ENCODE measurements around the gene E2F3.

Gene E2F3

DNA sequence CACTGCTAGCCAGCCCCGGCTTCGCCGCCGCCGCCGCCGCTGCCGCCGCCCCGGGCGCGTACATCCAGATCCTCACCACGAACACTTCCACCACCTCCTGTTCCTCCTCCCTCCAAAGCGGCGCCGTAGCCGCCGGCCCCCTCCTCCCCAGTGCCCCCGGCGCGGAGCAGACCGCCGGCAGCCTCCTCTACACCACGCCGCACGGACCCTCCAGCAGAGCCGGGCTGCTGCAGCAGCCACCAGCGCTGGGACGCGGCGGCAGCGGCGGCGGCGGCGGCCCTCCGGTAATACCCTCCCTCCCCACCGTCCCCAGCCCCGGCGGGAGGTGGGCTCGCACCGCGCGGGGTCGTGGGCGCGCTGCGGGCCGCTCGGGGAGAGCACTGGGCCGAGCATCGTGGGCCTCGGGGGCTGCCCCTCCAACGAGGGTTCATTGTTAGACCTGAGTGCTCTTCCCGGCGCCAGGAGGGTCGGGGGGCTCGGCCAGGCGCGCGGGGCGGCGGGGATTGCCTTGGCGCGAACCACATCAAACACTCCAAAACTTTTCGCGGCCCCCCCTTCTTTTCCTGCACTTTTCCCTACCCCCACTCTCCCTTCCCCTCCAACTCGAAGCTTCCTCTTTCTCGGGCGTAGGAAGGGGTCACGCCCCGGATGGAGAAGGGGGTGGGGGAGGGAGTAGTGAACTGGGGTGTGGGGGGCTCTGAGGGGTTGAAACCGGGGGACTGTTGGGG is 827 bp downstream of the E2F3 start:
- peak; percentile 54 for DNase-seq

DNA sequence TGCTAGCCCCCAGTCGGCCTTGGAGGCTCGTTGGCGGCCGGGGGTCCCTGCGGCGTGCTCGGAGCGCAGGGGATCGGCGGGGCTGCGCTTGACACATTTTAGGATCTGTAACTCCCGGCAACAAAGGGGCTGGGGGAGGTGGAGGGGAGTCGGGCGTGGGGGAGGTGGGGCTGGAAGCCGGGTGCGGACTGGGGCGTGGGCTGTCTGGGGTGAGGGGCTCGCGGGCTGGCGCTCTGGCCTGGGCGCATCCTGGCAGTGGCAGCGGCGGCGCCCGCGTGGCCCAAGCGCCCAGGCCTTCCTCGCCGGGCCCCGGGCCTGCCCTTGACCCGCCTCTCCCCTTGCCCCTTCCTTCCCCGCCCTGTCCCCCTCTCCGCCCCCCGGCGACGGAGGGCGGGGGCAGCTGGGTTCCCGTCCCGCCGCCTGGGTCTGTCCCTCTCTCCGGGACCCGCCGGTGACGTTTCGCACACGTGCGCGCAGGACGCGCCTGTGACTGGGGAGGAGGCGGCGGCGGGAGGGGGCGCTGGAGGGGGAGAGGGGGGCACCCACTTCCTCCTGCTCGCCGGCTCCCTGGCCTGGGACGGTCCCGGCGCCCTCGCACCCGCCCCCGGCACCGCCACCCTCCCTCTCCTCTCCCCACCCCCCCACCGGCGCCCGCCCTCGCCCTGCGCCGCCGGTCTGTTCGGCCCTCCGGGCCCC is 1.5 kb downstream of the E2F3 start:
- peak; percentile 93 for DNase-seq

DNA sequence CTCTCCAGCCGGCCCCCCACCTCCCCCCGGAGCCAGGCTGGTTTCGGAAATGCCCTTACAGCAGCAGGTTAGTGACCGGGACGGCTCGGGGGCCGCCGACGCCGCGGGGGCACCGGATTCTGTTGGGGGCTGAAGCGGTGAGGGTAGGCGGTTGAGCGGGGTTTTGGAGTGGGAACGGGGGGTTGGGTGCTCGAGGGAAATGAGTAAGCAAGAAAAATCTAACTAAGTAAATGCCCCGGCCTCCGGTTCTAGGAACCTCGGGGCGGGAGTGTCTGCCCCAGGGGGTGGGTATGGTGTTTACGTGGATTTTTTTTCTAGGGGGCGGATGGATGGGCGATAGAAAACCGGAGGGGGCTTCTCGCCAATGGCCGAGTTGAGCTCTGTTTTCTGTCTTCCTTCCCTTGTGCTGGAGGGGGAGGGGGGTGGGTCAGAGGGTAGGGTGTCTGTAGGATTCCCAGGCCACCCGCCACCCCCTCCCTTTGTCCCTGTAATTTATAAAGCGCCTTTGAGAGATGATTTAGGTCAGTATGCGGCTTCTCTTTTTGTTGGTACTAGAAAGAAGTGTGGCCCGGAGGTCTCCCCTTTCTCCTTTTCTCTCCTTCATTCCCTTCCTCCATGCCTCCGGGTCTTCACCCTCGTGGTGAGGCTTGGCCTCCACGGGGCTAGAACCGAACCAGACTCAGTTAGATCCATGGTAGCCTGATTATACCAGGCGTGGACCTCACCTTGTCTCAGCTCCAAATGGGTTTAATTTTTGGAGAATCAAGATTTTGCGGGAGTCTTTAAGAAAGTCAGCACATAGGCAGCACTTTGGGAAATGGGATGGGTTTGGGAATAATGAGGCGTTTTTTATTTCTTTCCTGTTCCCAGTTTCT is 2.3 kb downstream of the E2F3 start:
- peak; percentile 69 for DNase-seq

DNA sequence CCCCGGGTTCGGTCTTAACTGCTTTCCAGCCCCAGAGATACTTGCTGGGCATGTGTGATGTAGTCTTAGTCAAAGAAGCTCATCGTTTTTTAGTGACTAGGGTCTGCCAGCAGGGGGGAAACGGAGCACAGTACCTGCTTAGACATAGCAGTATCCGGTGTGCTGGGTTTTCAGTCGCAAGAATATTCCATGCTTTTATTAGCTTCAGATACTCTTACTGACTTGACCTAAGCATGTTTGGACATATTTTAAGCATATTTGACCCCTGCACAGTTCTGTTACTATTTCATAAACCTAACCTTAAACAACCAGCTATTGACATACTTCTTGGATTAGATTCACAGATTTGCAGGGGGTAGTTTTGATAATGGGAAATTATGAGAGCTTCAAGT is 3.0 kb downstream of the E2F3 start:
- peak; percentile 70 for DNase-seq

DNA sequence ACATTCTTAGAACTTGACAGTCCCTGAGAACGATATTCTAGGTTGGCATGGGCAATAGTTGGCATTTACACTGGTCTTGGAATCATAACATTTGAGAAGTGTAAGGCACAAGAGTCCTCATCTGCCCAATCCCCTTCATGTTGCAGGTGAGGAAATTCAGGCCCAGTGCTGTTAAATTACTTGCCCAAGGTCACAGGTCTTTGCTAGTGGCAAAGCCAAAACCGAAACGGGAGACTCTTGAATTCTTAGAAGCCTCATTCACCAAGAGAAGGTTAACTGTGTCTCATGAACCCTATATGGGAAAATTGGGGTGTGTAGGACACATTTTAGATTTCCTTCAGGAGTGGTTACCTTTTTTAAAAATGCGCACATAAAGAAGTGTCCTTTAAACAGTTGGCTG is 7.2 kb downstream of the E2F3 start:
- DNase-seq = no peak

DNA sequence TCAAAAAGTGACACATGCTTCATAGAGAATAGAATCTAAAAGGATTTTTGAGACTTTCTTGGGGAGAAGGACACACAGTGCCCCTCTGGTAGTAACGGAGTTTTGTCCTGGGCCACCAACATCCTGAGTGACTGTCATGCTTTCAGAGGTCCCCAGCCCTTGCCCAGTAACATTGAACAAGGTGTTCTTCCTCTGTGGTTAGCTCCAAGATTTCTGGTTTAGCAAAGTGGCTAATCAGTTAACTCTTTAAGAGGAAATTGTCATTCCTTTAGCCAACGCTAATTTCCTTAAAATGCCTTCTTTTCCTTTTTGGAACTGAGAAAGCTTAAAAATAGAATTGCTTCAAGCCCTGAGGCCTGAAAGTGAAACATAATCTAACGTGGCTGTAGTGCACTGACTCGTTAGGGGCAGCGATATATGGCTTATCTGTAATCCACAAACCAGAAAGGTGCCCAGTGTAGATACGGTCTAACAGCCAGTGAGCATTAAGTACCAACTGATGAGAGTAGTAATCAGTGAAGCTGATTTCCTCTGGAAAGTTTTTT is 7.8 kb downstream of the E2F3 start:
- DNase-seq = no peak

DNA sequence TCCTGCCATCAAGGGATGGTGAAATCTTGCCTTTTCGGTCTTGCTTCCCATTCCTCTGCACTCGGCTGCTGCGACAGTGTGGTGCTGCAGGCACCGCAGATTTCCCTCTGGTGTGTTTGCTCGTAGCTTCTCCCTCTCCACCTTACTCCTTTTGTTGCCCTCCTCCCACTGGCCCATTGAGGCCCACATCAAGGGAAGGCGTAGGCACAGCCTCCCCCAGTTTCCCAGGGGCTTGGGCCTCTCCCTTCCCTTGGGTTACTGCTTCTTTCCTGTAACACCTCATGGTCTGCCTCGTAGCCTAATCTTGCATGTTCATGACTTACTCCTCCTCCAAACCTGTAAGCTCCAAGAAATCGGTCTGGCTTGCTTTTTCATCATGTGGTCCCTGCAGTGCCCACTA is 9.9 kb downstream of the E2F3 start:
- no peak for DNase-seq

DNA sequence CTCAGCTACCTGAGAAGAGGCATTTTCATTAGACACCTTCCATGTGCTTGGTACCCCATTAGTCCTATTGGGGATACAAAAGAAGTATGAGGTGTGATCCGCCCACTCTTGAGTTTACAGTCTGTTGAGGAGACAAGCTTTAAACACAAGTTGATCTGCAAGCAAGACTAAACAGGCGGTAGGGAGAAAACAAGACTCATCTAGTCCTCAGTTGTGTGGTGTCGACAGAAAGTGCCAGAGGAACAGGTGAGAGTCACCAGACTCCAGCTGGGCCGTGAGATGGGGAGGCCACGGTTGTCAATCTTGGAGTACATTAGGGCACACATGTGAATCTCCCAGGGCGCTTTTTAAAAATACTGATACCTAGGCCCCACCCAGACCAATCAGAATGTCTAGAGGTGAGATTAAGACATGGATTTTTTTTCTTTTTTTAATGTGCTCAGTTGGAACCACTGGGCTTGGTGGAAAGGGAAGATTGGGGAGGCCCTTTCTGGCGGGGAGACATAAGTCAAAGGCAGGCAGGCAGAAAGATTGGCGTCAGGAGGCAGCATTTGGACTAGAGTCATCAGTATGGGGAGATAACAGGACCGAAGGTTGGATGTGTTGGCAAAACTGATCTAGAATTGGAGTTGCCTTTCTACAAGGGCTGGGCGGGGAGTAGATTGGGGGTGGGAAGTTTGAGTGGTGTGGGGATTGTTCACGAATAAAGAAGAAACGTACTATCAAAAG is 10.4 kb downstream of the E2F3 start:
- no peak for DNase-seq

DNA sequence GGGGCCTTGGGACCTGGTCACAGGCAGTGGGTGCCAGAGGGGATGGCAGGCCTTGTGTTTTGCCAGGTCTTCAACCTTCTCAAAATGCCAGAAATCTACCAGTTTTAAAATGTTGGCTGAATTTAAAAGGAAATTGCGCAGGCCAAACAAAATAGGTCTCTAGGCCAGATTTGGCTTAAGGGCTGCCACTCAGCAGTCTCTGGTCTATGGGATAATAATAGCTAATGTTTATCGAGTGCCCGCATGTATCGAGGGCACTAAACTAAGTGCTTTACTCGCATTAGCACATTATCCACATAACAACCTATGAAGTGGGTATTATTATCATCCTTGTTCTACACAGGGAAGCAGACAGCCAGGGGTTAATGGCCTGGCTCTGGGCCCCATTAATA is 11.0 kb downstream of the E2F3 start:
- no peak for DNase-seq

DNA sequence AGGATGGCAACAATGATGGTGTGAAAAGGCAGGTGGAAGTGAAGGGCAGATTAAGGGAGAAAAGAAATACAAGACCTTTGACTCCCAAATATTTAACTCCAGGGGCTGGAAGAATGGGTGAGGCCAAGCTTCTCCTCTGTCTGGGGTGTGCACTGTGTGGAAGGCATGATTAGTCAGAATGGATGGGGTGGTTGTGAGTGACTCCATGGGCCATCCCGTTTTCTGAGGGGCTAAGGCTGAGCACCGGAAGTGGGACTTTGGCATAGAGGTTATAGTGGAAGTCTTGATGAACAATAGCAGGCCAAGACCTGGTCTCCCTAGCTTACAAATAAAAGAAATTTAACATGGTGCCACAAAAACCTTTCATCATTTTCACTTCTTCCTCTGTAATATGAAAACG is 12.1 kb downstream of the E2F3 start:
- DNase-seq = no peak

DNA sequence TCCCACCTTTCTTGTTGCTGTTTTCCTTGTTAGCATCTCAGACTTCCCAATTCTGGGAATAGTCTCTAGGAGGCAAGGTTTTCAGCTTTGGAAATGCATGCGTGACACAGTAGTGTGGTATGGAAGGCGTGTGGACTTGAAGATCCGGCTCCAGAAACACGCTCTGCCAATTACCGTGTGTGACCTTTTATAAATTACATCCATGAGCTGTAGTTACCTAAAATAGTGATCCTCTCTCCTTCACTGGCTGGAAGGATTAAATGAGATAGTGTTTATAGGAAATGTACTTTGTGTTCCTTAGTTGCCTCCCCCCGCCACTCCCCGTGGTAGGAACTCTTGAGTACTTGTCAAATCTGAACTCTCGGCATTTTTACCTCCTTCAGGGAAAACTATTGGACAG is 13.0 kb downstream of the E2F3 start:
- no peak for DNase-seq

DNA sequence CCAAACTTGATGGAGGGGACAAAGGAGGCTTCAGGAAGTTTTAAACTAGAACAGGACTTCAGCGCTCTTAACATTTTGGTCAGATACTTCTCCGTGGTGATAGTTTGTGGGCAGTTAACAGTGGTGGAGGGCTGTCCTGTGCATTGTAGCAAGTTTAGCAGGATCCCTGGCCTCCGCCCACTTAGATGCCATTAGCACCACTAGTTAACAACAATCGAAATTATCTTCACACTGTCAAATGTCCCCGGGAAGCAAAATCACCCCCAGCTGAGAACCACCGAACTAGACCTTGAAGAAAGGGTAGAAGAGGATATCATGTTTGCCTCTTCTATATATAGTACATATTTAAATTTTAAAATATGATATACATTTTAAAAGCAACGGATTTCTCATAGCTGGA is 13.6 kb downstream of the E2F3 start:
- DNase-seq = no peak

DNA sequence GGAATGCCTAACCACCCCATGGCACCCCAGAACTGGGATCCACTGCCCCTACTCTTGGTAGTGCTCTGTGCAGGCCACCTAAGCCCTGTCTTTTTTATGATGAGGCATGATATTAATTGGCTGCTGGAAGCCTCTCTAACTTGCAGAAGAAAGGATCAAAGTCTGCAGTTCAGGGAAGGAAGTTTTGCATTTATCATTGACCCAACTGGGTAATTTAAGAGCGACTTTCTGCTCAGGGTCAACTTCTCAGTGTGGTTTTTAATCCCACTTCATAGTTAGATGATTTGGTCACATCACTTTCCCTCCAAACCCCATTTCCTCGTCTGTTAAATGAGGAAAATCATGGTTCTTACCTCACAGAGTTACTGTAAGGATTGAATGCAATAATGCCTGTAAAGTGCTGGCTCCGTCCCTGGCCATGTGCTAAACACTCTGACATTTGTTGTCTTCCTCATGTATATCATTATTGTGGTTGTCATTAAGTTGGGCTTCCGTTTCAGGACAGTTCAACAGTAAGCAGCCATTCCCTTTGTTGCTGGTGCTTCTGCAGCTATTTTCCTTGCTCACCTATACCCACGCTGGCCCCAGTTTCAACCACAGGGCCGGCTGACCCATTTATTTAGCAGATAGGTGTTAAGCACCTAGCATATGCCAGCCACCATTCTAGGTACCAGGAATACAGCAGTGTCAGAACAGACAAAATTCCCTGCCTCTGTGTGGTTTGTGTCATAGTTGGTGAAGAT is 14.2 kb downstream of the E2F3 start:
- DNase-seq = no peak

DNA sequence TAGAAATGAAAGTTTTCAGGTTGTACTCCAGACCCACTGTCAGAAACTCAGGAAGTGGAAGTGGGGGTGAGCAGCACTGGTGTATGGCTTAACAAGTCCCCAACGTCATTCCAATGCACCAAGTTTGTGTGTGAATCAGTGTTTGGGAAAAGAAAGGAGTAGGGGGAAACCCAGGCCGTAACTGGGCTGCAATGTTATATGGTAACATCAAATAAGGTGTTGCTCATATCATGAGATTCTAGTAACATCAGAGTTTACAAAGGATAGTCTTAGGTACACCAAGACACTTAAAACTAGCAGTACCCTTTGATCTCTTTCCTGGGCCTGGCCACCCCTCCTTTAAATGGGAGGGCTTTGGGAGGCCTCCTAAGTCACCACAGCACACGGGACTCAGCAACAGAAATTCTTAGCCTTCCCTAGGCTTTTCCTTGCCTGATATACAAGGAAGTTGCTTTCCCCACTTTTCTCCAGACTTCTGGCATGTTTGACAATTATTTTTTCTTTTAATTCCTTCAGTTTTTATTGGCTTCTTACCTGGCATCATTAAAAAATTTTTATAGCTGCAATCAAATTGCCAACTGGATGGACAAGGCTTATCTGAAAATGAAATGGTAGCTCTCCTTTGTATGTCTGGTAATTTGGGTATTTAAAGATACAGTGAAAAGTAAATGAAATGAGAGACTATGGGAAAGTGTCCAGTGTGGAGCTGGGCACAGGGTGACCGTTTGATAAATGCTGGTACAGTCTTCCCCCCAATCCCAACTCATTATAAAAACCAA is 15.1 kb downstream of the E2F3 start:
- no peak for DNase-seq

DNA sequence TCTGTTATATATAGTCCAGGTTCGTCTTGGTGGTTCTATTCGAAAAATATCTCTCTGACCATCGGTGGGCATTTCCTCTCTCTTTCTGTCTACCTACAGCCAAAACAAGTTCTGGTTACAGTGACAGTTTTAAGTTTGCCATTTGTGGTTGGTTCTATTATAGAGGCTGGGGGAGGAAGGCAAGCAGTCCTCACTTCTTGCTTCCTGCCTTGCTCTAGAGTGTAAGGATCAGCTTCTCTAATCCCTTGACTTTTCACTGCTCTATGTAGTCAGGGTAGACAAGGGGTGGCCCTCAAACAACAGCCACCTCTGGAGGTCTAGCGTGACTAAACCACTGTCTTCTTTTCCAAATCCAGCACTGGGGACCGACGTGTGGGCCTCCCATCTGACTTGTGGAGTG is 16.1 kb downstream of the E2F3 start:
- no peak for DNase-seq

DNA sequence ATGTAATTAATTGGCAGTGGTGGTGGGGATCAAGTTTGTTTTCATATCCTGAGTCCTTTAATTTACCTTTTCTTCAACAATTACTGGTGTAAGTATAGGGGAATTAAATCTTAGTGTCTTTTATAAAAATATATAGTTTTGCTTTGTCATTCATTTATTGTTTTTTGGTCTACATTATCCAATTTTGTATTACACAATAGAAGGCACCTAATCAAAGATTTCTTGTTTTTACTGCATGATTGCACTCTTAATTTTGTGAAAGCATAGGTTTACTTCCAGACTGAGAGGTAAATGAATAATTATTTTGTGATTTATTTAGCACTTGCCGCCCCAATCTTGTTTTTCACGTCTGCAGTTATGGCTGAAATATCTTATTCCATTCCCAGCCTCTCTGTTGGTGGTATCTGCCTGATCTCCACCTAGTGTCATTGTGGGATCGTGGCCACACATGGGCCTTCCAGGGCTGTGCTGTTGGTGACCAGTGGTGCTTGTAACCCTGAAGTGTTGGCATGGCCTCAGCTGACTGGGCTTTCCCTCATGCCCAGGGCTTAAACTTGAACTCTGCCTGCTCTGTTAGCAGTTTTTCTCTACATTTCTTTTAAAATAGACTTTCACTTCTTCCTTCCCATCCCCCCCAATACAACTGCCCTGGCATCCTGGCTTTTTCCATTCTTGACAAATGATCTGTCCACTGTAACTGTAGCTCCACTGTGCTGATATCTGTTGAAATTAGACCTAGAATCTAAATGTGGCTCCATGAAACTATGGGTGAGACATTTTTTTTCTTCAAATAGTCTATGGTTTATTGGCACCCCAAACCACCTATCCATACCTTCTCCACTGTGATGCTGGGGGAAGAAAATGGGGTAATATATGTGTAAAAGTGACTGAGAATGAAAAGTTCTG is 24.8 kb downstream of the E2F3 start:
- no peak for DNase-seq

DNA sequence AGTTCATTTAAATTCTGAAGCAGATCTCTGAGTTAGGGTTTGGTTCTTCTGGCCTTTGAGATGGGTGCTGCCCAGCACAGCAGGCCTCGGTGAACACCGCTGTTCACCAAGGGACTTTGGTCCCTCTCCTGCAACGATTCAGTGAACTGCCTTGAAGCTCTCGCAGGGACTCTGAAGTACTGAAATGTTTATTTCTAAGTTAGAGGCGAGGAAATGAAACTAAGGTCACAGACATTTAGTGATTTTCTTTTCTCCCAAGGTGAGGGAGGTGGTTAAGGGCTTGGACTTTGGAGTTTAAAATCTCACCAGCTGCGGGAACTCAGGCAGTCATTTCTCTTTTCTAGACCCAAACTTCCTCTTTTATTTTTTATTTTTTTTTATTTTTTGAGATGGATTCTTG is 26.2 kb downstream of the E2F3 start:
- DNase-seq = no peak

DNA sequence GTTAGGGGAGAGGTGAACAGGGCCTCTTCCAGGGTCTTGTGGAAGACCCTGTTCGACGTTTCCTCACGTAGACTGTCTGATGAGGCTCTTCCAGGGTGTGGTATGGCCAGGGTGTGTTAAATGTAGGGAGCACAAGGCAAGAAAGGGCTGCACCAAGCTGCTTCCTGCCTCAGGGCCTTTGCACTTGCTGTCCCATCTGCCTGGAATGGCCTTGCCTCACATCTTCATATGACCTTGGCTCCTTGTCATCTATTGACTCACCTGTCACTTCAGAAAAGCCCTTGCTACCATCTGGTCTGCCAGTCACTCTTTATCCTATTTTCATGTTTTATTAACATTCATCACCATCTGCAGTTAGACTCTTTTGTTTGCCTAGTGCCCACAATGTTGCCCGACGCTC is 31.0 kb downstream of the E2F3 start:
- no peak for DNase-seq

DNA sequence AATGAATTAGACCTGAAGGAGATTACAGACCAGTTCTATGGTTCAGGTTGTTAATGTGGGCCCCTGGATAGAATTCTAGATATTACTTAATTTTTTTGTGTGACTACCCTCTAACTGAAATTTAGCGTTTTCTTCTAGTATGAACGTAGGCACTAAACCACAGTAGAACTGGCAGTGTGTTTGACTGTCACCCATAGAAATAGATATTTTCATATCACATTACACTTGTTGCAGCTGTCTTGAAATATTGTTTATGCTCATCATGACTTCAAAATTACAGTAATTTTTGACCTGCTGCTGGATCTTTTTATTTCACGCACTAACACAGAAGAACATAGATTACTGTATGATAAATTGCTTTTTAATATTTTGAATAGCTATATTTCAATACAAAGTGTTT is 31.6 kb downstream of the E2F3 start:
- DNase-seq = no peak

DNA sequence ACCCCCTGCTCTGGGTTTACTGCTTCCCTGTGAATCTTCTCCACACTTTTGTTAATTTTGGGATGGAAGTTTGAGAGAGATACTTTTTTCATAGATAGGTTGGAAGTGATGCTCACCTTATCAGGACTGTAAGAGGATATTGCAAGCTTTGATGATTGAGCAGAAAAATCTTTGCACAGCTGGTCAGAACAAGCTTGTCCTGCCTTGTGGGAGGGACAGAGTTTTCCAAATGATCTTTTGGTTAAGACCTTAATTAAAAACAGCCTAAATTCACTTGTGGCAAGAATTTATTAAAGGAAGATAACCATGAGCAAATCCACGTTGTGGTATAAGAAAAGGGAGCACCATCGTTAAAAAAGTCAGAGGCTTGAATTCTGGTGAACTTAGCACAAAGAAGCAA is 32.2 kb downstream of the E2F3 start:
- DNase-seq = no peak
